Measurements from ENCODE around the gene ACOT13. TPM values are rescaled to one million over a fixed set of nuclear protein-coding genes. Genes with fewer than 3 reads are reported as not detected.

Gene ACOT13
- total RNA-seq, 1 experiment from 2014 or later = 33.5 TPM

- no peak overlapping the region for H2AFZ ChIP-seq (ENCODE audit: low read depth, low read length, poor library complexity, severe bottlenecking)
- no peak for TF ChIP-seq SIN3A (IDR thresholded peaks at IDR 0.05; ENCODE audit: low read depth)
- no peak for TF ChIP-seq CEBPB (IDR thresholded peaks at IDR 0.05; ENCODE audit: low read depth)
- no peak for TF ChIP-seq POLR2A (IDR thresholded peaks at IDR 0.05; ENCODE audit: borderline replicate concordance, extremely low read depth, insufficient read depth, insufficient read length)
- no peak for TF ChIP-seq MAX (IDR thresholded peaks at IDR 0.05)
- TF ChIP-seq, protein P1, sequence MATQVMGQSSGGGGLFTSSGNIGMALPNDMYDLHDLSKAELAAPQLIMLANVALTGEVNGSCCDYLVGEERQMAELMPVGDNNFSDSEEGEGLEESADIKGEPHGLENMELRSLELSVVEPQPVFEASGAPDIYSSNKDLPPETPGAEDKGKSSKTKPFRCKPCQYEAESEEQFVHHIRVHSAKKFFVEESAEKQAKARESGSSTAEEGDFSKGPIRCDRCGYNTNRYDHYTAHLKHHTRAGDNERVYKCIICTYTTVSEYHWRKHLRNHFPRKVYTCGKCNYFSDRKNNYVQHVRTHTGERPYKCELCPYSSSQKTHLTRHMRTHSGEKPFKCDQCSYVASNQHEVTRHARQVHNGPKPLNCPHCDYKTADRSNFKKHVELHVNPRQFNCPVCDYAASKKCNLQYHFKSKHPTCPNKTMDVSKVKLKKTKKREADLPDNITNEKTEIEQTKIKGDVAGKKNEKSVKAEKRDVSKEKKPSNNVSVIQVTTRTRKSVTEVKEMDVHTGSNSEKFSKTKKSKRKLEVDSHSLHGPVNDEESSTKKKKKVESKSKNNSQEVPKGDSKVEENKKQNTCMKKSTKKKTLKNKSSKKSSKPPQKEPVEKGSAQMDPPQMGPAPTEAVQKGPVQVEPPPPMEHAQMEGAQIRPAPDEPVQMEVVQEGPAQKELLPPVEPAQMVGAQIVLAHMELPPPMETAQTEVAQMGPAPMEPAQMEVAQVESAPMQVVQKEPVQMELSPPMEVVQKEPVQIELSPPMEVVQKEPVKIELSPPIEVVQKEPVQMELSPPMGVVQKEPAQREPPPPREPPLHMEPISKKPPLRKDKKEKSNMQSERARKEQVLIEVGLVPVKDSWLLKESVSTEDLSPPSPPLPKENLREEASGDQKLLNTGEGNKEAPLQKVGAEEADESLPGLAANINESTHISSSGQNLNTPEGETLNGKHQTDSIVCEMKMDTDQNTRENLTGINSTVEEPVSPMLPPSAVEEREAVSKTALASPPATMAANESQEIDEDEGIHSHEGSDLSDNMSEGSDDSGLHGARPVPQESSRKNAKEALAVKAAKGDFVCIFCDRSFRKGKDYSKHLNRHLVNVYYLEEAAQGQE (IDR thresholded peaks at IDR 0.05; ENCODE audit: low read depth) = no peak
- TF ChIP-seq ZNF274 (IDR thresholded peaks at IDR 0.05; ENCODE audit: low read depth, low read length) = no peak
- no peak for TF ChIP-seq EGR1 (IDR thresholded peaks at IDR 0.05; ENCODE audit: low read depth)
- TF ChIP-seq ATF3 (IDR thresholded peaks at IDR 0.05) = no peak
- TF ChIP-seq RAD21 (IDR thresholded peaks at IDR 0.05; ENCODE audit: low read depth) = no peak
- no peak for TF ChIP-seq FOSL1 (IDR thresholded peaks at IDR 0.05; ENCODE audit: low read depth)
- TF ChIP-seq YY1 (IDR thresholded peaks at IDR 0.05; ENCODE audit: extremely low read depth, insufficient replicate concordance, low read depth, low read length) = no peak
- no peak for TF ChIP-seq POLR2AphosphoS5 (IDR thresholded peaks at IDR 0.05; ENCODE audit: low read depth, low read length)
- no peak for TF ChIP-seq TCF7L2 (IDR thresholded peaks at IDR 0.05; ENCODE audit: borderline replicate concordance, extremely low read depth, insufficient read depth, insufficient read length)
- TF ChIP-seq SP1 (IDR thresholded peaks at IDR 0.05; ENCODE audit: low read depth) = no peak
- no peak for TF ChIP-seq SRF (IDR thresholded peaks at IDR 0.05; ENCODE audit: low read depth)
- TF ChIP-seq, protein P2, sequence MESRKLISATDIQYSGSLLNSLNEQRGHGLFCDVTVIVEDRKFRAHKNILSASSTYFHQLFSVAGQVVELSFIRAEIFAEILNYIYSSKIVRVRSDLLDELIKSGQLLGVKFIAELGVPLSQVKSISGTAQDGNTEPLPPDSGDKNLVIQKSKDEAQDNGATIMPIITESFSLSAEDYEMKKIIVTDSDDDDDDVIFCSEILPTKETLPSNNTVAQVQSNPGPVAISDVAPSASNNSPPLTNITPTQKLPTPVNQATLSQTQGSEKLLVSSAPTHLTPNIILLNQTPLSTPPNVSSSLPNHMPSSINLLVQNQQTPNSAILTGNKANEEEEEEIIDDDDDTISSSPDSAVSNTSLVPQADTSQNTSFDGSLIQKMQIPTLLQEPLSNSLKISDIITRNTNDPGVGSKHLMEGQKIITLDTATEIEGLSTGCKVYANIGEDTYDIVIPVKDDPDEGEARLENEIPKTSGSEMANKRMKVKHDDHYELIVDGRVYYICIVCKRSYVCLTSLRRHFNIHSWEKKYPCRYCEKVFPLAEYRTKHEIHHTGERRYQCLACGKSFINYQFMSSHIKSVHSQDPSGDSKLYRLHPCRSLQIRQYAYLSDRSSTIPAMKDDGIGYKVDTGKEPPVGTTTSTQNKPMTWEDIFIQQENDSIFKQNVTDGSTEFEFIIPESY (IDR thresholded peaks at IDR 0.05; ENCODE audit: extremely low read depth, insufficient replicate concordance, low read length) = no peak
- TF ChIP-seq CBX3 (IDR thresholded peaks at IDR 0.05; ENCODE audit: low read depth) = no peak
- no peak for TF ChIP-seq EZH2phosphoT487 (IDR thresholded peaks at IDR 0.05; ENCODE audit: borderline replicate concordance)
- TF ChIP-seq ZFX (IDR thresholded peaks at IDR 0.05) = no peak
- no peak overlapping the region for H3K9ac ChIP-seq (ENCODE audit: low read length)
- H3K4me2 ChIP-seq (ENCODE audit: low read length) = no peak overlapping the region
- H3K27ac ChIP-seq (ENCODE audit: low read depth, low read length) = no peak overlapping the region
- no peaks in the 10 kb centered on the region for H3K4me1 ChIP-seq (ENCODE audit: control insufficient read depth in 1 of 2, insufficient read depth in 2 of 2, low read length in 2 of 2)
- peaks cover 0 to 2% of the 10 kb centered on the region in 2 experiments; a peak in 1 of 4 replicates for H3K9me3 ChIP-seq (ENCODE audit: control insufficient read depth in 1 of 2, insufficient read depth in 1 of 2, low read depth in 1 of 2, low read length in 2 of 2)
- no peaks in the 10 kb centered on the region for H3K79me2 ChIP-seq (ENCODE audit: insufficient read depth, low read length)
- no peaks in the 10 kb centered on the region for H4K20me1 ChIP-seq (ENCODE audit: insufficient read depth)
- H3K9me2 ChIP-seq (ENCODE audit: insufficient read depth) = no peaks in the 10 kb centered on the region
- ChIA-PET RAD21 (ENCODE audit: low non-redundant PET in 1 of 2, low total read pairs in 2 of 2, uncharacterized antibody in 2 of 2, unreplicated experiment in 2 of 2) (no interaction called here), CTCF (no interaction called here), POLR2A (no interaction called here)
- no peak overlapping the region for H3K4me3 ChIP-seq (replicated peaks in 1 of 2; ENCODE audit: low read depth in 1 of 2, low read length in 2 of 2)
- BruUV-seq (replicated peaks) = no TSS peak
- no peaks in the 10 kb centered on the region for H3K36me3 ChIP-seq (ENCODE audit: control insufficient read depth in 1 of 2, insufficient read depth in 2 of 2, low read length in 2 of 2)
- DNase-seq (ENCODE audit: low read depth, low spot score) (no peak), ATAC-seq (no peak)
- intact Hi-C loops (cut with micrococcal nuclease) = no loop called here
- H3K27me3 ChIP-seq (ENCODE audit: insufficient read depth, low read length) = no peaks in the 10 kb centered on the region
Measured at GRCh38 chr6:24752503-24752902, 85.6 kb downstream of the ACOT13 start.
